IMR-90 (cell line): ENCODE measurements around the gene PNMA8A. TPM values are rescaled to one million over a fixed set of nuclear protein-coding genes. Genes with fewer than 3 reads are reported as not detected.

Source experiments
- ATAC-seq: fragments of 200-7000 bp; cut with Tn5 transposase; 2 replicates; pipeline ENCODE4 v1.9.1; 2020; ENCODE audit warnings: low read depth, mild to moderate bottlenecking, moderate library complexity
- BruUV-seq: library from RNA; stranded (reverse); fragments of 400-500 nt; replicated peaks from 2 replicates; lab custom pipeline; 2021; lab: Mats Ljungman, UMichigan
- CTCF ChIA-PET: fragments of 300-600 bp; formaldehyde crosslinking; extraction: SDS; loops from one replicate; lab custom pipeline; 2021; ENCODE audit warnings: antibody characterized with exemption; lab: Yijun Ruan, JAX
- POLR2A ChIA-PET: fragments of 300-600 bp; sonication (Branson Sonifier 250); formaldehyde crosslinking; loops from one replicate; lab custom pipeline; 2022; ENCODE audit warnings: antibody characterized with exemption; ENCODE audit not compliant: unreplicated experiment; lab: Charles Lee
- DNase-seq: peaks from one replicate; pipeline ENCODE4 v3.0.0; 2013
- H2AFZ ChIP-seq: replicated peaks from 2 replicates; pipeline ENCODE3; 2013; ENCODE audit warnings: low read length, mild to moderate bottlenecking; ENCODE audit not compliant: poor library complexity
- H2AK5ac ChIP-seq: 2 replicates; pipeline ENCODE4 v1.6.1; 2013; ENCODE audit warnings: low read depth, low read length, inconsistent platforms
- H2AK9ac ChIP-seq: replicated peaks from 2 replicates; pipeline ENCODE3; 2013; ENCODE audit warnings: mild to moderate bottlenecking, low read depth, low read length, moderate library complexity; ENCODE audit not compliant: poor library complexity
- H2BK120ac ChIP-seq: 2 replicates; pipeline ENCODE4 v1.6.1; 2013; ENCODE audit warnings: low read depth, low read length, inconsistent platforms
- H2BK15ac ChIP-seq: 3 replicates; pipeline ENCODE4 v1.6.1; 2013; ENCODE audit warnings: low read depth, low read length, inconsistent platforms
- H2BK20ac ChIP-seq: 2 replicates; pipeline ENCODE4 v1.6.1; 2013; ENCODE audit warnings: low read depth, mild to moderate bottlenecking, inconsistent platforms, low read length, moderate library complexity
- H2BK5ac ChIP-seq: 2 replicates; pipeline ENCODE4 v1.6.1; 2013; ENCODE audit warnings: mild to moderate bottlenecking, low read depth, low read length, inconsistent platforms; ENCODE audit not compliant: poor library complexity, severe bottlenecking
- H3K14ac ChIP-seq: replicated peaks from 2 replicates; pipeline ENCODE4 v1.6.1; 2013; ENCODE audit warnings: low read depth, low read length, inconsistent platforms
- H3K18ac ChIP-seq: 2 replicates; pipeline ENCODE4 v1.6.1; 2013; ENCODE audit warnings: low read depth, low read length, control low read depth
- H3K23ac ChIP-seq: 2 replicates; pipeline ENCODE4 v1.6.1; 2013; ENCODE audit warnings: low read depth, low read length, inconsistent platforms
- H3K27ac ChIP-seq: 2 replicates; pipeline ENCODE4 v1.5.1; 2013; ENCODE audit warnings: mild to moderate bottlenecking, control low read depth, low read length; ENCODE audit not compliant: insufficient read depth
- H3K27me3 ChIP-seq: 2 replicates; pipeline ENCODE4 v1.6.1; 2013; ENCODE audit warnings: low read length; ENCODE audit not compliant: control insufficient read depth, insufficient read depth
- H3K36me3 ChIP-seq: 2 replicates; pipeline ENCODE4 v1.6.1; 2013; ENCODE audit warnings: low read length, mixed read lengths; ENCODE audit not compliant: control insufficient read depth, insufficient read depth
- H3K4ac ChIP-seq: 2 replicates; pipeline ENCODE4 v1.6.1; 2013; ENCODE audit warnings: low read depth, low read length, inconsistent platforms
- H3K4me1 ChIP-seq: 2 replicates; pipeline ENCODE4 v1.6.1; 2013; ENCODE audit warnings: low read length, mixed read lengths; ENCODE audit not compliant: control insufficient read depth, insufficient read depth
- H3K4me2 ChIP-seq: 2 replicates; pipeline ENCODE4 v1.6.1; 2013; ENCODE audit warnings: low read depth, mild to moderate bottlenecking, control low read depth, low read length, moderate library complexity
- H3K4me3 ChIP-seq: 2 replicates; pipeline ENCODE4 v1.5.1; 2013; ENCODE audit warnings: low read depth, mild to moderate bottlenecking, control low read depth, low read length, moderate library complexity; ENCODE audit not compliant: insufficient read depth
- H3K56ac ChIP-seq: 2 replicates; pipeline ENCODE4 v1.6.1; 2013; ENCODE audit warnings: low read length, inconsistent platforms; ENCODE audit not compliant: insufficient read depth; ENCODE audit errors: extremely low read depth
- H3K79me1 ChIP-seq, 2 experiments: 2 replicates each; pipeline ENCODE4 v1.6.1; 2013; ENCODE audit warnings: low read length in 2 of 2, inconsistent platforms in 1 of 2, low read depth in 1 of 2
- H3K9ac ChIP-seq: 2 replicates; pipeline ENCODE4 v1.6.1; 2013; ENCODE audit warnings: low read depth, low read length, control low read depth
- H3K9me1 ChIP-seq: 2 replicates; pipeline ENCODE4 v1.6.1; 2013; ENCODE audit warnings: low read length, inconsistent platforms; ENCODE audit not compliant: insufficient read depth
- H3K9me3 ChIP-seq: 2 replicates; pipeline ENCODE4 v1.6.1; 2013; ENCODE audit warnings: low read length; ENCODE audit not compliant: control insufficient read depth, insufficient read depth
- H4K20me1 ChIP-seq: 2 replicates; pipeline ENCODE4 v1.6.1; 2013; ENCODE audit warnings: low read length, inconsistent platforms; ENCODE audit not compliant: insufficient read depth
- H4K5ac ChIP-seq: 2 replicates; pipeline ENCODE4 v1.6.1; 2013; ENCODE audit warnings: mild to moderate bottlenecking, low read depth, low read length, control low read depth
- H4K8ac ChIP-seq, 2 experiments: 2 replicates each; pipeline ENCODE4 v1.6.1; 2013; ENCODE audit warnings: low read depth in 2 of 2, low read length in 2 of 2, control low read depth in 1 of 2, inconsistent platforms in 1 of 2
- H4K91ac ChIP-seq: 2 replicates; pipeline ENCODE4 v1.6.1; 2013; ENCODE audit warnings: low read depth, low read length, inconsistent platforms; ENCODE audit not compliant: insufficient read depth
- BHLHE40 ChIP-seq: fragments of 150-350 bp; IDR thresholded peaks from 2 replicates; pipeline ENCODE4 v1.6.1; 2016; ENCODE audit warnings: mild to moderate bottlenecking, low read depth, low read length
- CEBPB ChIP-seq: IDR thresholded peaks from 2 replicates; pipeline ENCODE4 v1.6.1; 2012; ENCODE audit warnings: low read depth, low read length, improper control_type of control experiment
- FOS ChIP-seq: fragments of 150-350 bp; IDR thresholded peaks from 2 replicates; pipeline ENCODE4 v1.6.1; 2016; ENCODE audit warnings: low read depth, low read length
- MAFK ChIP-seq: IDR thresholded peaks from 2 replicates; pipeline ENCODE4 v1.6.1; 2012; ENCODE audit warnings: low read depth, low read length, improper control_type of control experiment
- MXI1 ChIP-seq: IDR thresholded peaks from 2 replicates; pipeline ENCODE4 v1.6.1; 2012; ENCODE audit warnings: low read depth, mild to moderate bottlenecking, low read length, moderate library complexity, borderline replicate concordance
- NFE2L2 ChIP-seq: fragments of 150-350 bp; IDR thresholded peaks from 2 replicates; pipeline ENCODE4 v1.6.1; 2016; ENCODE audit warnings: low read depth, mild to moderate bottlenecking, low read length
- POLR2A ChIP-seq: IDR thresholded peaks from 2 replicates; pipeline ENCODE4 v1.6.1; 2012; ENCODE audit warnings: mild to moderate bottlenecking, low read depth, low read length
- RAD21 ChIP-seq: IDR thresholded peaks from 2 replicates; pipeline ENCODE4 v1.6.1; 2012; ENCODE audit warnings: low read length, improper control_type of control experiment
- RCOR1 ChIP-seq: IDR thresholded peaks from 2 replicates; pipeline ENCODE4 v1.6.1; 2012; ENCODE audit warnings: mild to moderate bottlenecking, low read length, improper control_type of control experiment; ENCODE audit not compliant: insufficient replicate concordance
- RFX5 ChIP-seq: IDR thresholded peaks from 2 replicates; pipeline ENCODE4 v1.8.0; 2012; ENCODE audit warnings: low read depth, mild to moderate bottlenecking, low read length, moderate library complexity
- SMC3 ChIP-seq: fragments of 150-350 bp; IDR thresholded peaks from 2 replicates; pipeline ENCODE4 v1.6.1; 2016; ENCODE audit warnings: low read depth, mild to moderate bottlenecking, antibody characterized with exemption, low read length, moderate library complexity
- USF2 ChIP-seq: fragments of 150-350 bp; IDR thresholded peaks from 2 replicates; pipeline ENCODE4 v1.6.1; 2017; ENCODE audit warnings: mild to moderate bottlenecking, antibody characterized with exemption, low read length, low read depth
- WGBS, 2 experiments: methylation state at CpG; one replicate each; pipeline versions ENCODE4 v1.1.5 to v1.1.7; 2013; ENCODE audit warnings: missing lambda C conversion rate in 2 of 2; ENCODE audit not compliant: insufficient read length in 1 of 2; ENCODE audit errors: extremely low coverage in 2 of 2; 5-methylcytosine and 5-hydroxymethylcytosine counted together
- dilution Hi-C: fragments of 300-500 bp; cut with HindIII; formaldehyde crosslinking; loops from one replicate; pipeline ENCODE4 v1.14.3; 2018; ENCODE audit warnings: low sequenced_read_pairs; ENCODE audit not compliant: unreplicated experiment
- in situ Hi-C: fragments of 300-500 bp; cut with MboI; formaldehyde crosslinking; loops from 3 replicates; pipeline ENCODE4 v1.14.3; 2019; ENCODE audit warnings: low sequenced_read_pairs, inconsistent platforms, mixed read lengths
- intact Hi-C: fragments of 100-400 bp; cut with micrococcal nuclease; formaldehyde crosslinking; loops from 2 replicates; pipeline ENCODE4 v1.10.0; 2022
- polyA plus RNA-seq, 3 experiments: library from polyadenylated mRNA; depleted of rRNA; stranded (reverse); fragments of >200 nt; gene quantifications; 2 replicates each; pipeline ENCODE4 v1.2.3, GENCODE V29; 2012; ENCODE audit warnings: low replicate concordance in 1 of 3
- total RNA-seq: library from RNA; depleted of rRNA; stranded (reverse); fragments of >200 nt; gene quantifications from 2 replicates; pipeline ENCODE4 v1.2.3, GENCODE V29; 2012
- TF ChIP-seq, protein P1 (sequence below): fragments of 150-350 bp; IDR thresholded peaks from 2 replicates; pipeline ENCODE4 v1.6.1; 2016; ENCODE audit warnings: low read depth, mild to moderate bottlenecking, low read length, moderate library complexity, borderline replicate concordance
- TF ChIP-seq, protein P2 (sequence below): conservative IDR thresholded peaks from 2 replicates; pipeline ENCODE4 v1.5.1; 2012; ENCODE audit warnings: mild to moderate bottlenecking, low read depth, low read length, improper control_type of control experiment

Gene PNMA8A
- total and polyA plus RNA-seq, 2 of the 4 experiments (the other 2 are of a cell fraction) = 0.77 to 0.90 TPM

DNA sequence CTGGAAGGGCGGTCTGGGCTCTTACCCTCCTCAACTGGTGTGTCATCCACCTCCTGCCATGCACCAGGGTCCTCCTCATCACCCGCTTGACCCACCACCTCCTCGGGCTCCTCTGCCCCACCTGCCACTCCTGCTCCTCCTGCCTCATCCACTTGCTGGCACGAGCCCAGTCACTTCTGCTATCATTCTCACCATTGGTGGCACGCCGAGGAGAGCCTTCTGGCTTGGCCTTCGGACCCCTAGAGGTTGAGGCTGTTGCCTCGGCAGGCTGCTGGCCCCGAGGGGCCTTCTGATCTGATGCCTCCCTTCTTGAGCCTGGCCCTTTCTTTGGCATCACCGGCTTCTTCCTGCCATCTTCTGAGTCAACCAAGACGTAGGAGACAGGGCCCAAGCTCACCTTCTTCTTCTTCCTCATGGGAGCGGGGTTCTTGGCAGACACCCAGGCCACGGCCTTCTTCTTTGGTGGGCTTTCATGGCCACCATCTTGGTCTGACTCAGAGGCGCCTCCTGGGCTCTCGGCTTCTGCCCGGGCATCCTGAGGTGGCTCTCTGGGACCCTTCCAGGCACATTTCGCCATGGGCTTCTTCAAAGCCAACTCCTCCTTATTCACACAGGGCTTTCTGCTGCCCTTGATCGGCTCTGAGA is 1.7 kb downstream of the PNMA8A start:
- Histone ChIP-seq H3K36me3 (no peaks in the 10 kb centered on the region), H3K4me3 (no peak overlapping the region), H3K56ac (no peak overlapping the region), H3K27me3 (no peaks in the 10 kb centered on the region), H2BK5ac (no peak overlapping the region), H2AFZ (no peak overlapping the region), H3K27ac (no peak overlapping the region), H4K91ac (no peak overlapping the region), H4K5ac (no peak overlapping the region), H2AK9ac (no peak overlapping the region), H2BK120ac (no peak overlapping the region), H3K18ac (no peak overlapping the region), H3K9me3 (no peaks in the 10 kb centered on the region), H3K4me2 (no peak overlapping the region), H2AK5ac (no peak overlapping the region), H3K4ac (no peak overlapping the region), H3K14ac (no peak overlapping the region), H3K9me1 (peaks cover 15% of the 10 kb centered on the region), H3K23ac (no peak overlapping the region), H2BK20ac (no peak overlapping the region), H2BK15ac (no peak overlapping the region), H4K8ac (no peak overlapping the region), H3K79me1 (no peaks in the 10 kb centered on the region), H3K9ac (no peak overlapping the region), H3K4me1 (peaks cover 11% of the 10 kb centered on the region), H4K20me1 (peaks cover 2% of the 10 kb centered on the region; the same call in 1 of the 2 replicates)
- no TSS peak for BruUV-seq
- no peak for ATAC-seq
- intact Hi-C loops = no loop called here
- dilution Hi-C loops = no loop called here
- in situ Hi-C loops = no loop called here
- ChIA-PET POLR2A (no interaction called here), CTCF (no interaction called here)
- TF ChIP-seq MXI1 = no peak
- TF ChIP-seq, protein P1, sequence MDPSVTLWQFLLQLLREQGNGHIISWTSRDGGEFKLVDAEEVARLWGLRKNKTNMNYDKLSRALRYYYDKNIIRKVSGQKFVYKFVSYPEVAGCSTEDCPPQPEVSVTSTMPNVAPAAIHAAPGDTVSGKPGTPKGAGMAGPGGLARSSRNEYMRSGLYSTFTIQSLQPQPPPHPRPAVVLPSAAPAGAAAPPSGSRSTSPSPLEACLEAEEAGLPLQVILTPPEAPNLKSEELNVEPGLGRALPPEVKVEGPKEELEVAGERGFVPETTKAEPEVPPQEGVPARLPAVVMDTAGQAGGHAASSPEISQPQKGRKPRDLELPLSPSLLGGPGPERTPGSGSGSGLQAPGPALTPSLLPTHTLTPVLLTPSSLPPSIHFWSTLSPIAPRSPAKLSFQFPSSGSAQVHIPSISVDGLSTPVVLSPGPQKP = no peak
- TF ChIP-seq RAD21 = no peak
- TF ChIP-seq RFX5 = no peak
- TF ChIP-seq NFE2L2 = no peak
- TF ChIP-seq, protein P2, sequence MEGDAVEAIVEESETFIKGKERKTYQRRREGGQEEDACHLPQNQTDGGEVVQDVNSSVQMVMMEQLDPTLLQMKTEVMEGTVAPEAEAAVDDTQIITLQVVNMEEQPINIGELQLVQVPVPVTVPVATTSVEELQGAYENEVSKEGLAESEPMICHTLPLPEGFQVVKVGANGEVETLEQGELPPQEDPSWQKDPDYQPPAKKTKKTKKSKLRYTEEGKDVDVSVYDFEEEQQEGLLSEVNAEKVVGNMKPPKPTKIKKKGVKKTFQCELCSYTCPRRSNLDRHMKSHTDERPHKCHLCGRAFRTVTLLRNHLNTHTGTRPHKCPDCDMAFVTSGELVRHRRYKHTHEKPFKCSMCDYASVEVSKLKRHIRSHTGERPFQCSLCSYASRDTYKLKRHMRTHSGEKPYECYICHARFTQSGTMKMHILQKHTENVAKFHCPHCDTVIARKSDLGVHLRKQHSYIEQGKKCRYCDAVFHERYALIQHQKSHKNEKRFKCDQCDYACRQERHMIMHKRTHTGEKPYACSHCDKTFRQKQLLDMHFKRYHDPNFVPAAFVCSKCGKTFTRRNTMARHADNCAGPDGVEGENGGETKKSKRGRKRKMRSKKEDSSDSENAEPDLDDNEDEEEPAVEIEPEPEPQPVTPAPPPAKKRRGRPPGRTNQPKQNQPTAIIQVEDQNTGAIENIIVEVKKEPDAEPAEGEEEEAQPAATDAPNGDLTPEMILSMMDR = no peak
- TF ChIP-seq MAFK = no peak
- TF ChIP-seq BHLHE40 = no peak
- TF ChIP-seq RCOR1 = no peak
- TF ChIP-seq USF2 = no peak
- no peak for TF ChIP-seq SMC3
- no peak for TF ChIP-seq FOS
- TF ChIP-seq POLR2A = no peak
- no peak for TF ChIP-seq CEBPB
- WGBS, 2 experiments = 99% methylated on average over 8 of the region's 18 CpGs; no CpG with 5 or more reads in 1 of the 2 experiments
- no peak for DNase-seq
